Duodenal mucosa (tissue), 2 donors: ENCODE results near the gene SLC17A4.

Experiments
- H3K27ac ChIP-seq: one replicate; pipeline ENCODE4 v1.7.0; 2013; ENCODE audit warnings: low read depth, low read length
- H3K27me3 ChIP-seq, 2 donors: one replicate each; pipeline ENCODE4 v1.7.0; 2013; ENCODE audit warnings: low read length in 2 of 2, control low read depth in 1 of 2; ENCODE audit not compliant: insufficient read depth in 2 of 2, control insufficient read depth in 1 of 2
- H3K36me3 ChIP-seq, 2 donors: one replicate each; pipeline ENCODE4 v1.7.0; 2013; ENCODE audit warnings: low read length in 2 of 2, control low read depth in 1 of 2; ENCODE audit not compliant: insufficient read depth in 2 of 2, control insufficient read depth in 1 of 2
- H3K4me1 ChIP-seq, 2 donors: one replicate each; pipeline ENCODE4 v1.7.0; 2013; ENCODE audit warnings: low read length in 2 of 2, control low read depth in 1 of 2; ENCODE audit not compliant: insufficient read depth in 2 of 2, control insufficient read depth in 1 of 2
- H3K4me3 ChIP-seq, 2 donors: one replicate each; pipeline ENCODE4 v1.7.0; 2013; ENCODE audit warnings: low read length in 2 of 2, low read depth in 1 of 2
- H3K9ac ChIP-seq, 2 donors: one replicate each; pipeline ENCODE4 v1.7.0; 2013; ENCODE audit warnings: low read length in 2 of 2, low read depth in 1 of 2
- H3K9me3 ChIP-seq, 2 donors: one replicate each; pipeline ENCODE4 v1.7.0; 2013; ENCODE audit warnings: low read length in 2 of 2, control low read depth in 1 of 2; ENCODE audit not compliant: control insufficient read depth in 1 of 2

SLC17A4 gene

GRCh38 chr6:25804804-25805203 lies 50.3 kb downstream of the SLC17A4 start:
- Histone ChIP-seq H3K9ac (no peak overlapping the region), H3K27me3 (no peaks in the 10 kb centered on the region)

GRCh38 chr6:25815194-25815593 lies 60.7 kb downstream of the SLC17A4 start:
- no peak overlapping the region for H3K27ac ChIP-seq

More at GRCh38 chr6:25804804-25805203, 50.3 kb downstream of the SLC17A4 start:
- H3K4me3 ChIP-seq, result no peak overlapping the region
- H3K36me3 ChIP-seq, result no peaks in the 10 kb centered on the region
- no peaks in the 10 kb centered on the region for H3K9me3 ChIP-seq
- H3K4me1 ChIP-seq, result no peaks in the 10 kb centered on the region
- H3K27ac ChIP-seq, result no peak overlapping the region

GRCh38 chr6:25816252-25816651 lies 61.7 kb downstream of the SLC17A4 start:
- no peak overlapping the region for H3K4me3 ChIP-seq
- no peaks in the 10 kb centered on the region for H3K9me3 ChIP-seq
- no peak overlapping the region for H3K9ac ChIP-seq
- no peaks in the 10 kb centered on the region for H3K27me3 ChIP-seq
- H3K4me1 ChIP-seq, result no peaks in the 10 kb centered on the region
- H3K36me3 ChIP-seq, result no peaks in the 10 kb centered on the region
- no peak overlapping the region for H3K27ac ChIP-seq

More at GRCh38 chr6:25815194-25815593, 60.7 kb downstream of the SLC17A4 start:
- H3K4me1 ChIP-seq, result no peaks in the 10 kb centered on the region
- H3K9ac ChIP-seq, result no peak overlapping the region
- H3K9me3 ChIP-seq, result no peaks in the 10 kb centered on the region
- no peaks in the 10 kb centered on the region for H3K36me3 ChIP-seq
- H3K4me3 ChIP-seq, result no peak overlapping the region
- no peaks in the 10 kb centered on the region for H3K27me3 ChIP-seq

- H3K4me1 ChIP-seq, result no peaks in the 10 kb centered on the region
- H3K9ac ChIP-seq, result no peak overlapping the region
- H3K36me3 ChIP-seq, result no peaks in the 10 kb centered on the region
- no peak overlapping the region for H3K4me3 ChIP-seq
- no peaks in the 10 kb centered on the region for H3K27me3 ChIP-seq
- no peaks in the 10 kb centered on the region for H3K9me3 ChIP-seq
- no peak overlapping the region for H3K27ac ChIP-seq
These were observed 66.8 kb downstream of the SLC17A4 start for GRCh38 chr6:25821341-25821740.

GRCh38 chr6:25829375-25829774 lies 74.8 kb downstream of the SLC17A4 start:
- H3K9ac ChIP-seq, result no peak overlapping the region

GRCh38 chr6:25830458-25830857 lies 75.9 kb downstream of the SLC17A4 start:
- no peaks in the 10 kb centered on the region for H3K27me3 ChIP-seq
- peaks cover 0 to under 1% of the 10 kb centered on the region in 2 donors for H3K4me1 ChIP-seq
- no peak overlapping the region for H3K27ac ChIP-seq
- no peak overlapping the region for H3K4me3 ChIP-seq
- H3K36me3 ChIP-seq, result no peaks in the 10 kb centered on the region
- no peak overlapping the region for H3K9ac ChIP-seq
- no peaks in the 10 kb centered on the region for H3K9me3 ChIP-seq

More at GRCh38 chr6:25829375-25829774, 74.8 kb downstream of the SLC17A4 start:
- no peaks in the 10 kb centered on the region for H3K36me3 ChIP-seq
- no peaks in the 10 kb centered on the region for H3K4me1 ChIP-seq
- no peak overlapping the region for H3K27ac ChIP-seq
- H3K9me3 ChIP-seq, result no peaks in the 10 kb centered on the region
- no peaks in the 10 kb centered on the region for H3K27me3 ChIP-seq
- H3K4me3 ChIP-seq, result no peak overlapping the region
